ENCODE results near the gene PPIG.
"Not testable (repeated sequence)": the region's sequence is repeated elsewhere in the genome, so short reads cannot be mapped to it uniquely, and the experiment has no call there.

PPIG gene

GRCh38 chr2:169609264-169609663 lies 25.1 kb downstream of the PPIG start:
- TF ChIP-seq, protein P1, sequence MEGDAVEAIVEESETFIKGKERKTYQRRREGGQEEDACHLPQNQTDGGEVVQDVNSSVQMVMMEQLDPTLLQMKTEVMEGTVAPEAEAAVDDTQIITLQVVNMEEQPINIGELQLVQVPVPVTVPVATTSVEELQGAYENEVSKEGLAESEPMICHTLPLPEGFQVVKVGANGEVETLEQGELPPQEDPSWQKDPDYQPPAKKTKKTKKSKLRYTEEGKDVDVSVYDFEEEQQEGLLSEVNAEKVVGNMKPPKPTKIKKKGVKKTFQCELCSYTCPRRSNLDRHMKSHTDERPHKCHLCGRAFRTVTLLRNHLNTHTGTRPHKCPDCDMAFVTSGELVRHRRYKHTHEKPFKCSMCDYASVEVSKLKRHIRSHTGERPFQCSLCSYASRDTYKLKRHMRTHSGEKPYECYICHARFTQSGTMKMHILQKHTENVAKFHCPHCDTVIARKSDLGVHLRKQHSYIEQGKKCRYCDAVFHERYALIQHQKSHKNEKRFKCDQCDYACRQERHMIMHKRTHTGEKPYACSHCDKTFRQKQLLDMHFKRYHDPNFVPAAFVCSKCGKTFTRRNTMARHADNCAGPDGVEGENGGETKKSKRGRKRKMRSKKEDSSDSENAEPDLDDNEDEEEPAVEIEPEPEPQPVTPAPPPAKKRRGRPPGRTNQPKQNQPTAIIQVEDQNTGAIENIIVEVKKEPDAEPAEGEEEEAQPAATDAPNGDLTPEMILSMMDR (IDR thresholded peaks at IDR 0.05; ENCODE audit: low read depth, low read length, missing control alignments), result no peak
- Histone ChIP-seq H3K36me3 (replicated peaks) (peaks cover 27% of the 10 kb centered on the region), H3K4me3 (ENCODE audit: low read depth, low read length) (no peak overlapping the region), H3K27me3 (replicated peaks) (no peaks in the 10 kb centered on the region), H3K27ac (no peak overlapping the region)
- in situ Hi-C loops (cut with HindIII; ENCODE audit: low pct_ligation_motif_present, low sequenced_read_pairs), result no loop called here
- DNase-seq, result no peak

GRCh38 chr2:169613876-169614275 lies 29.7 kb downstream of the PPIG start:
- no peak for DNase-seq
- Histone ChIP-seq H3K27ac (no peak overlapping the region), H3K27me3 (replicated peaks) (no peaks in the 10 kb centered on the region), H3K36me3 (replicated peaks) (peaks cover 31% of the 10 kb centered on the region), H3K4me3 (ENCODE audit: low read depth, low read length) (no peak overlapping the region)
- TF ChIP-seq, protein P1 (IDR thresholded peaks at IDR 0.05; ENCODE audit: low read depth, low read length, missing control alignments), result no peak
- in situ Hi-C loops (cut with HindIII; ENCODE audit: low pct_ligation_motif_present, low sequenced_read_pairs), result no loop called here

DNA sequence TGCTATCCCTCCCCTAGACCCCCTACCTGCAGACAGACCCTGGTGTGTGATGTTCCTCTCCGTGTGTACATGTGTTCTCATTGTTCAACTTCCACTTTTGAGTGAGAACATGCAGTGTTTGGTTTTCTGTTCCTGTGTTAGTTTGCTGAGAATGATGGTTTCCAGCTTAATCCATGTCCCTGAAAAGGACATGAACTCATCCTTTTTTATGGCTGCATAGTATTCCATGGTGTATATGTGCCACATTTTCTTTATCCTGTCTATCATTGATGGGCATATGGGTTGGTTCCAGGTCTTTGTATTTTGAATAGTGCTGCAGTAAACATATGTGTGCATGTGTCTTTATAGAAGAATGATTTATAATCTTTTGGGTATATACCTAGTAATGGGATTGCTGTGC lies 31.8 kb downstream of the PPIG start:
- DNase-seq; H3K27ac ChIP-seq; H3K27me3 ChIP-seq (replicated peaks); H3K4me3 ChIP-seq (ENCODE audit: low read depth, low read length); in situ Hi-C loops (cut with HindIII; ENCODE audit: low pct_ligation_motif_present, low sequenced_read_pairs): not testable (repeated sequence)
- peaks cover 22% of the 10 kb centered on the region for H3K36me3 ChIP-seq (replicated peaks)

DNA sequence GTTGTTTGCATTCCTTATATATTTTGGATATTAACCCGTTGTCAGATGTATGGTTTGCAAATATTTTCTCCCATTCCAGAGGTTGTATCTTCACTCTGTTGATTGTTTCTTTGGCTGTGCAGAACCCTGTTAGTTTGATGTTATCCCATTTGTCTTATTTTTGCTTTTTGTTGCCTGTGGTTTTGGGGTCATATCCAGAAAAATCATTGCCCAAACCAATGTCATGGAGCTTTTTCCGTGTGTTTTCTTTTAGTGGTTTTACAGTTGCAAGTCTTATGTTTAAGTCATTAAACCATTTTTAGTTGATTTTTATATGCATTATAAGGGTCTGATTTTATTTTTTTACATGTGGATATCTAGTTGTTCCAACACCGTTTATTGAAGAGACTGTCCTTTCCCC lies 35.8 kb downstream of the PPIG start:
- H3K27ac ChIP-seq, result no peak overlapping the region
- DNase-seq, result no peak
- H3K4me3 ChIP-seq (ENCODE audit: low read depth, low read length), result no peak overlapping the region
- H3K27me3 ChIP-seq (replicated peaks), result no peaks in the 10 kb centered on the region
- TF ChIP-seq, protein P1 (IDR thresholded peaks at IDR 0.05; ENCODE audit: low read depth, low read length, missing control alignments), result no peak
- in situ Hi-C loops (cut with HindIII; ENCODE audit: low pct_ligation_motif_present, low sequenced_read_pairs), result no loop called here
- H3K36me3 ChIP-seq (replicated peaks), result peaks cover 17% of the 10 kb centered on the region

- TF ChIP-seq, protein P1 (IDR thresholded peaks at IDR 0.05; ENCODE audit: low read depth, low read length, missing control alignments), result no peak
Measured at GRCh38 chr2:169620509-169620908, 36.4 kb downstream of the PPIG start.

GRCh38 chr2:169623235-169623634 lies 39.1 kb downstream of the PPIG start:
- H3K27me3 ChIP-seq (replicated peaks), result no peaks in the 10 kb centered on the region
- no peak for DNase-seq
- in situ Hi-C loops (cut with HindIII; ENCODE audit: low pct_ligation_motif_present, low sequenced_read_pairs), result no loop called here
- no peak overlapping the region for H3K27ac ChIP-seq
- peaks cover 13% of the 10 kb centered on the region for H3K36me3 ChIP-seq (replicated peaks)
- no peak overlapping the region for H3K4me3 ChIP-seq (ENCODE audit: low read depth, low read length)
- TF ChIP-seq, protein P1 (IDR thresholded peaks at IDR 0.05; ENCODE audit: low read depth, low read length, missing control alignments), result no peak

More at GRCh38 chr2:169620509-169620908, 36.4 kb downstream of the PPIG start:
- peaks cover 12% of the 10 kb centered on the region for H3K36me3 ChIP-seq (replicated peaks)
- no peak overlapping the region for H3K27ac ChIP-seq
- no peak for DNase-seq
- H3K4me3 ChIP-seq (ENCODE audit: low read depth, low read length), result no peak overlapping the region
- no peaks in the 10 kb centered on the region for H3K27me3 ChIP-seq (replicated peaks)
- in situ Hi-C loops (cut with HindIII; ENCODE audit: low pct_ligation_motif_present, low sequenced_read_pairs), result no loop called here
